ENCODE measurements around the gene PRDM8. TPM values are rescaled to one million over a fixed set of nuclear protein-coding genes. Genes with fewer than 3 reads are reported as not detected.

PRDM8 gene
- total and polyA plus RNA-seq, 4 donors = 0.46 to 5.0 (median 2.1) TPM

- H3K36me3 ChIP-seq (ENCODE audit: control insufficient read depth in 4 of 4, insufficient read depth in 4 of 4, low read length in 4 of 4) = no peaks in the 10 kb centered on the region
- no peak for TF ChIP-seq CTCF (IDR thresholded peaks at IDR 0.05; ENCODE audit: control extremely low read depth, extremely low read depth)
- ATAC-seq (ENCODE audit: insufficient read depth, low FRiP score) (no peak), DNase-seq (peak in 1 of 3 donors; percentile 14)
- H3K27me3 ChIP-seq (ENCODE audit: control insufficient read depth in 3 of 3, insufficient read depth in 3 of 3, low read length in 2 of 3) = peaks cover 4 to 98% (median 90%) of the 10 kb centered on the region in 3 donors
- no peak overlapping the region for H3K4me3 ChIP-seq
- WGBS, 2 donors = 47 to 64% methylated on average over 37 to 43 of the region's 43 CpGs
- no peak overlapping the region for H3K27ac ChIP-seq (ENCODE audit: low read depth in 1 of 2, low read length in 1 of 2)
- H3K9me3 ChIP-seq (ENCODE audit: control insufficient read depth in 4 of 4, insufficient read depth in 3 of 4, low read length in 3 of 4) = no peaks in the 10 kb centered on the region
- peaks cover 0 to 35% (median 9%) of the 10 kb centered on the region in 5 donors for H3K4me1 ChIP-seq (ENCODE audit: control insufficient read depth in 5 of 5, insufficient read depth in 5 of 5, low read length in 5 of 5)
- H3K9ac ChIP-seq (ENCODE audit: insufficient read depth in 1 of 2, low read length in 2 of 2) = no peak overlapping the region
Observed at GRCh38 chr4:80188801-80189458, 8.4 kb upstream of the PRDM8 start.

- DNase-seq (no peak), ATAC-seq (ENCODE audit: insufficient read depth, low FRiP score) (no peak)
- 50 to 60% methylated on average over 3 of the region's 3 CpGs for WGBS, 2 donors
- no peak for TF ChIP-seq CTCF (IDR thresholded peaks at IDR 0.05; ENCODE audit: control extremely low read depth, extremely low read depth)
- Histone ChIP-seq H3K4me1 (ENCODE audit: control insufficient read depth in 5 of 5, insufficient read depth in 5 of 5, low read length in 5 of 5) (peaks cover 0 to 28% (median 9%) of the 10 kb centered on the region in 5 donors), H3K36me3 (ENCODE audit: control insufficient read depth in 4 of 4, insufficient read depth in 4 of 4, low read length in 4 of 4) (no peaks in the 10 kb centered on the region), H3K27ac (ENCODE audit: low read depth in 1 of 2, low read length in 1 of 2) (no peak overlapping the region), H3K27me3 (ENCODE audit: control insufficient read depth in 3 of 3, insufficient read depth in 3 of 3, low read length in 2 of 3) (peaks cover 4 to 100% (median 94%) of the 10 kb centered on the region in 3 donors), H3K9ac (ENCODE audit: insufficient read depth in 1 of 2, low read length in 2 of 2) (no peak overlapping the region), H3K4me3 (no peak overlapping the region), H3K9me3 (ENCODE audit: control insufficient read depth in 4 of 4, insufficient read depth in 3 of 4, low read length in 3 of 4) (no peaks in the 10 kb centered on the region)
Observed at GRCh38 chr4:80189581-80189955, 7.7 kb upstream of the PRDM8 start.

- peaks cover 0 to 23% (median 9%) of the 10 kb centered on the region in 5 donors for H3K4me1 ChIP-seq (ENCODE audit: control insufficient read depth in 5 of 5, insufficient read depth in 5 of 5, low read length in 5 of 5)
- peak in 2 of 3 donors; percentile 38 to 46 for DNase-seq
- no peaks in the 10 kb centered on the region for H3K9me3 ChIP-seq (ENCODE audit: control insufficient read depth in 4 of 4, insufficient read depth in 3 of 4, low read length in 3 of 4)
- 45 to 64% methylated on average over 36 of the region's 36 CpGs for WGBS, 2 donors
- no peak overlapping the region for H3K4me3 ChIP-seq
- no peak overlapping the region for H3K9ac ChIP-seq (ENCODE audit: insufficient read depth in 1 of 2, low read length in 2 of 2)
- no peak for TF ChIP-seq CTCF (IDR thresholded peaks at IDR 0.05; ENCODE audit: control extremely low read depth, extremely low read depth)
- H3K36me3 ChIP-seq (ENCODE audit: control insufficient read depth in 4 of 4, insufficient read depth in 4 of 4, low read length in 4 of 4) = no peaks in the 10 kb centered on the region
- no peak overlapping the region for H3K27ac ChIP-seq (ENCODE audit: low read depth in 1 of 2, low read length in 1 of 2)
- ATAC-seq (ENCODE audit: insufficient read depth, low FRiP score) = no peak
- peaks cover 4 to 100% (median 97%) of the 10 kb centered on the region in 3 donors for H3K27me3 ChIP-seq (ENCODE audit: control insufficient read depth in 3 of 3, insufficient read depth in 3 of 3, low read length in 2 of 3)
Observed at GRCh38 chr4:80189956-80190677, 7.2 kb upstream of the PRDM8 start.
